Esophagus muscularis mucosa (tissue), 4 donors: ENCODE data around the gene TSSC4. TPM values are rescaled to one million over a fixed set of nuclear protein-coding genes. Genes with fewer than 3 reads are reported as not detected.
A peak's percentile ranks its signal among the peaks of the same experiment; 100 is the strongest.

Experiments
- DNase-seq: peaks from one replicate; pipeline ENCODE4 v3.0.0-alpha.2; 2017; ENCODE audit errors: extremely low spot score
- H3K27ac ChIP-seq, 4 donors: fragments of 200-600 bp; sonication (generic); replicated peaks in 1 of 4; 1 replicate in 3 of 4; 2 replicates in 1 of 4; pipeline ENCODE4 v1.5.1; 2016 to 2019; ENCODE audit warnings: mild to moderate bottlenecking in 1 of 4
- H3K27me3 ChIP-seq, 4 donors: fragments of 200-600 bp; sonication (generic); one replicate each; pipeline versions ENCODE4 v1.5.1 to v1.6.0; 2016 to 2019
- H3K36me3 ChIP-seq, 4 donors: fragments of 200-600 bp; sonication (generic); one replicate each; pipeline ENCODE4 v1.5.1; 2016 to 2019
- H3K4me1 ChIP-seq, 4 donors: fragments of 200-600 bp; sonication (generic); one replicate each; pipeline ENCODE4 v1.5.1; 2016 to 2019
- H3K4me3 ChIP-seq, 4 donors: fragments of 200-600 bp; sonication (generic); 1 replicate in 2 of 4; 2 replicates in 2 of 4; pipeline ENCODE4 v1.5.1; 2016 to 2019; ENCODE audit warnings: mild to moderate bottlenecking in 4 of 4, moderate library complexity in 1 of 4
- H3K9me3 ChIP-seq, 4 donors: fragments of 200-600 bp; sonication (generic); 1 replicate in 3 of 4; 2 replicates in 1 of 4; pipeline ENCODE4 v1.5.1; 2016 to 2019
- CTCF ChIP-seq, 3 experiments: fragments of 200-600 bp in 2 of 3; fragments of 450-650 bp in 1 of 3; sonication (generic) in 2 of 3; IDR thresholded peaks; one replicate each; pipeline ENCODE4 v1.5.1; 2017 to 2019; ENCODE audit warnings: antibody characterized with exemption in 3 of 3, mild to moderate bottlenecking in 2 of 3, moderate library complexity in 1 of 3
- EP300 ChIP-seq: sonication (generic); formaldehyde crosslinking; IDR thresholded peaks from one replicate; pipeline ENCODE4 v1.6.1; 2017; ENCODE audit warnings: antibody characterized with exemption
- POLR2A ChIP-seq: fragments of 450-650 bp; IDR thresholded peaks from one replicate; pipeline ENCODE4 v1.6.1; 2017; ENCODE audit warnings: antibody characterized with exemption, moderate library complexity, mild to moderate bottlenecking, low read depth
- POLR2AphosphoS5 ChIP-seq, 2 donors: sonication (generic); formaldehyde crosslinking; IDR thresholded peaks; one replicate each; pipeline ENCODE4 v1.6.1; 2017; ENCODE audit warnings: antibody characterized with exemption in 2 of 2
- WGBS: methylation state at CpG from one replicate; pipeline ENCODE4 v1.1.5; 2018; 5-methylcytosine and 5-hydroxymethylcytosine counted together
- intact Hi-C: fragments of 100-400 bp; cut with DNase I; formaldehyde crosslinking; loops from one replicate; pipeline ENCODE4 v1.15.1; 2023
- total RNA-seq, 4 donors: library from RNA; depleted of rRNA; stranded (reverse); fragments of >200 nt; gene quantifications; one replicate each; pipeline versions ENCODE4 v1.1.0 to v1.2.1, GENCODE V29; 2016

Gene TSSC4
- 10 to 100 TPM; 46.9 to 76.9 (median 70.6) TPM for total RNA-seq

GRCh38 chr11:2400069-2400761 lies at the start of gene TSSC4:
TSSC4 (plus strand) TSS chr11:2400750; CDS start chr11:2402634, 1,884 bp downstream.
- DNase-seq = peak; percentile 100
- intact Hi-C loops = no loop called here
- H3K36me3 ChIP-seq = peaks cover 37 to 66% (median 60%) of the 10 kb centered on the region in 4 donors

GRCh38 chr11:2351701-2352100 lies 48.8 kb upstream of the TSSC4 start:
- Histone ChIP-seq H3K27me3 (no peaks in the 10 kb centered on the region), H3K4me3 (no peak overlapping the region), H3K36me3 (no peaks in the 10 kb centered on the region), H3K4me1 (no peaks in the 10 kb centered on the region), H3K9me3 (peaks cover 0 to 14% (median 6%) of the 10 kb centered on the region in 4 donors), H3K27ac (no peak overlapping the region)
- no peak for DNase-seq
- intact Hi-C loops = no loop called here
- WGBS = 100% methylated on average over 1 of the region's 3 CpGs
- TF ChIP-seq POLR2A (no peak), EP300 (no peak), POLR2AphosphoS5 (IDR thresholded peaks at IDR 0.05) (no peak), CTCF (IDR thresholded peaks at IDR 0.05) (no peak)

More at GRCh38 chr11:2400069-2400761, at the start of gene TSSC4:
- peaks cover 25 to 45% (median 31%) of the 10 kb centered on the region in 4 donors for H3K4me1 ChIP-seq
- H3K4me3 ChIP-seq = peak within 1 kb of the TSS; percentile 72 to 86 (median 86)
- under 1% methylated on average over 22 of the region's 66 CpGs for WGBS
- TF ChIP-seq POLR2AphosphoS5 (IDR thresholded peaks at IDR 0.05) (peak; percentile 99 to 100), POLR2A (peak; percentile 91), EP300 (peak; percentile 97), CTCF (IDR thresholded peaks at IDR 0.05) (peak; percentile 94 to 100 (median 99))
- H3K27ac ChIP-seq = peak within 1 kb of the TSS; percentile 93 to 99 (median 96)
- no peaks in the 10 kb centered on the region for H3K27me3 ChIP-seq
- H3K9me3 ChIP-seq = no peaks in the 10 kb centered on the region

- TF ChIP-seq POLR2AphosphoS5 (IDR thresholded peaks at IDR 0.05) (no peak), POLR2A (no peak), CTCF (IDR thresholded peaks at IDR 0.05) (no peak), EP300 (no peak)
- no peak for DNase-seq
- 83% methylated on average over 4 of the region's 4 CpGs for WGBS
- Histone ChIP-seq H3K4me3 (no peak overlapping the region), H3K36me3 (no peaks in the 10 kb centered on the region), H3K9me3 (peaks cover 0 to 14% (median 6%) of the 10 kb centered on the region in 4 donors), H3K27me3 (no peaks in the 10 kb centered on the region), H3K27ac (no peak overlapping the region), H3K4me1 (no peaks in the 10 kb centered on the region)
- intact Hi-C loops = no loop called here
Observed at GRCh38 chr11:2352420-2352819, 48.1 kb upstream of the TSSC4 start.

- Histone ChIP-seq H3K4me1 (no peaks in the 10 kb centered on the region), H3K4me3 (no peak overlapping the region), H3K27me3 (no peaks in the 10 kb centered on the region), H3K9me3 (peaks cover 0 to under 1% (median 0%) of the 10 kb centered on the region in 4 donors), H3K27ac (no peak overlapping the region), H3K36me3 (no peaks in the 10 kb centered on the region)
- no peak for DNase-seq
- intact Hi-C loops = no loop called here
- WGBS = 76% methylated on average over 7 of the region's 7 CpGs
- TF ChIP-seq CTCF (IDR thresholded peaks at IDR 0.05) (no peak), EP300 (no peak)
Observed at GRCh38 chr11:2355000-2355644, 45.4 kb upstream of the TSSC4 start.
